Measurements from ENCODE around the gene KANSL2. TPM values are rescaled to one million over a fixed set of nuclear protein-coding genes. Genes with fewer than 3 reads are reported as not detected.
A peak's percentile ranks its signal among the peaks of the same experiment; 100 is the strongest.

Gene KANSL2
- total RNA-seq, 1 donor = 48.1 TPM

GRCh38 chr12:48691826-48692487, 9.9 kb upstream of the KANSL2 start:
- H3K4me3 ChIP-seq (ENCODE audit: insufficient read depth, low read length) = no peak overlapping the region
- H3K9me3 ChIP-seq (ENCODE audit: low read depth, low read length) = no peaks in the 10 kb centered on the region
- no peaks in the 10 kb centered on the region for H3K27me3 ChIP-seq (ENCODE audit: insufficient read depth, low read length)
- H3K27ac ChIP-seq (ENCODE audit: low read depth, low read length) = no peak overlapping the region
- no peak overlapping the region for H2AFZ ChIP-seq (ENCODE audit: low read length)
- no peaks in the 10 kb centered on the region for H3K4me1 ChIP-seq (ENCODE audit: insufficient read depth, low read length)
- H3K36me3 ChIP-seq (ENCODE audit: insufficient read depth, low read length) = peaks cover 70% of the 10 kb centered on the region
- no peak overlapping the region for H3K4me2 ChIP-seq (ENCODE audit: insufficient read depth, low read length)
- H3K79me2 ChIP-seq (ENCODE audit: insufficient read depth, low read length) = peaks cover 30% of the 10 kb centered on the region
- TF ChIP-seq CTCF (IDR thresholded peaks at IDR 0.05; ENCODE audit: extremely low read depth, low read depth, low read length) = no peak
- H4K20me1 ChIP-seq (ENCODE audit: insufficient read depth, low read length) = peaks cover 10% of the 10 kb centered on the region
- DNase-seq (ENCODE audit: insufficient read length, low spot score, missing footprints) = peak; percentile 54

DNA sequence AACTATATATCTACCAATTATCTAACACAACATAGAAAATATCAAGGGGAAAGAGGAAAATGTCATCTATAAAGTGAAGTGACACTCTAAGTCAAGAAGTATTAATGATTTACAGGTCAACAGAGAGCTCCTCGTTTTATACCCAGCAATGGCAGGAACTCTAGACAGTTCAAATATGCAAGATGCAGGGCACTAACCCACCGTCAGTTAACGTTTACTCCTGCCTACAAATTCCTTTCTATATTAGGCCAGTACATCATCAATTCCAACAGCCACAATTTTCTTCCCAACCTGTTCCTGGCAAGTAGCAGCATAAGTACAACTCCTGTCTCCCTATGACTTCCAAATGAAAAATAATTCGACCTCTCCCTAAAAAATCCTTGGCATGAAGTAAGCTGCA, 9.0 kb upstream of the KANSL2 start:
- Histone ChIP-seq H4K20me1 (ENCODE audit: insufficient read depth, low read length) (peaks cover 10% of the 10 kb centered on the region), H3K27ac (ENCODE audit: low read depth, low read length) (no peak overlapping the region), H3K9me3 (ENCODE audit: low read depth, low read length) (no peaks in the 10 kb centered on the region), H3K36me3 (ENCODE audit: insufficient read depth, low read length) (peaks cover 61% of the 10 kb centered on the region), H3K4me3 (ENCODE audit: insufficient read depth, low read length) (no peak overlapping the region), H2AFZ (ENCODE audit: low read length) (no peak overlapping the region), H3K79me2 (ENCODE audit: insufficient read depth, low read length) (peaks cover 27% of the 10 kb centered on the region), H3K27me3 (ENCODE audit: insufficient read depth, low read length) (no peaks in the 10 kb centered on the region), H3K4me1 (ENCODE audit: insufficient read depth, low read length) (no peaks in the 10 kb centered on the region), H3K4me2 (ENCODE audit: insufficient read depth, low read length) (no peak overlapping the region)
- no peak for DNase-seq (ENCODE audit: insufficient read length, low spot score, missing footprints)
- no peak for TF ChIP-seq CTCF (IDR thresholded peaks at IDR 0.05; ENCODE audit: extremely low read depth, low read depth, low read length)

- no peak overlapping the region for H2AFZ ChIP-seq (ENCODE audit: low read length)
- no peaks in the 10 kb centered on the region for H3K4me1 ChIP-seq (ENCODE audit: insufficient read depth, low read length)
- no peak overlapping the region for H3K27ac ChIP-seq (ENCODE audit: low read depth, low read length)
- H3K36me3 ChIP-seq (ENCODE audit: insufficient read depth, low read length) = peaks cover 56% of the 10 kb centered on the region
- no peak for DNase-seq (ENCODE audit: insufficient read length, low spot score, missing footprints)
- no peak overlapping the region for H3K4me3 ChIP-seq (ENCODE audit: insufficient read depth, low read length)
- TF ChIP-seq CTCF (IDR thresholded peaks at IDR 0.05; ENCODE audit: extremely low read depth, low read depth, low read length) = no peak
- no peaks in the 10 kb centered on the region for H3K9me3 ChIP-seq (ENCODE audit: low read depth, low read length)
- H3K27me3 ChIP-seq (ENCODE audit: insufficient read depth, low read length) = no peaks in the 10 kb centered on the region
- peaks cover 25% of the 10 kb centered on the region for H3K79me2 ChIP-seq (ENCODE audit: insufficient read depth, low read length)
- H4K20me1 ChIP-seq (ENCODE audit: insufficient read depth, low read length) = peaks cover 10% of the 10 kb centered on the region
- H3K4me2 ChIP-seq (ENCODE audit: insufficient read depth, low read length) = no peak overlapping the region
These were observed 8.4 kb upstream of the KANSL2 start for GRCh38 chr12:48690436-48690835.

DNA sequence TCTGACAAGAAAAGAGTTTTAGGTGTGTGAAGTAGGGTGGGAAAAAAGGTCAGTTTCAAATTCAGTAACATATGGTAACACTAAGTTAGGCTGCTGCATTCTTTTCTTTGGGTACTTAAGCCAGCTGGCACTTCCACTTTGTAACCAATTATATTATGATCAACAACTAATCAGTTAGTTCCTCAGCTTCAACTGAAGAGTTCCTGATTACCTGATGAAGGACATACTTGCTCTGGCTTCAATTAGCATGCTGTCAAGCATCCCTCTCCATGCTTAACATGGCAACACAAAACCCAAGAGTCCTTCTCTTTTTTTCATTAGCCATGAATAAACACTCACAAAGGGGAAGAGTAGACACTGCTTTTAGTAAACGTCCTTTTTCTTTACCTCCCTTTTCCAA, 6.8 kb upstream of the KANSL2 start:
- H4K20me1 ChIP-seq (ENCODE audit: insufficient read depth, low read length) = peaks cover 10% of the 10 kb centered on the region
- H3K27me3 ChIP-seq (ENCODE audit: insufficient read depth, low read length) = no peaks in the 10 kb centered on the region
- H3K79me2 ChIP-seq (ENCODE audit: insufficient read depth, low read length) = peaks cover 25% of the 10 kb centered on the region
- H3K4me2 ChIP-seq (ENCODE audit: insufficient read depth, low read length) = no peak overlapping the region
- no peak for DNase-seq (ENCODE audit: insufficient read length, low spot score, missing footprints)
- H2AFZ ChIP-seq (ENCODE audit: low read length) = no peak overlapping the region
- no peaks in the 10 kb centered on the region for H3K4me1 ChIP-seq (ENCODE audit: insufficient read depth, low read length)
- H3K27ac ChIP-seq (ENCODE audit: low read depth, low read length) = no peak overlapping the region
- TF ChIP-seq CTCF (IDR thresholded peaks at IDR 0.05; ENCODE audit: extremely low read depth, low read depth, low read length) = no peak
- peaks cover 41% of the 10 kb centered on the region for H3K36me3 ChIP-seq (ENCODE audit: insufficient read depth, low read length)
- no peaks in the 10 kb centered on the region for H3K9me3 ChIP-seq (ENCODE audit: low read depth, low read length)
- H3K4me3 ChIP-seq (ENCODE audit: insufficient read depth, low read length) = no peak overlapping the region

All from osteoblast (primary cell).